GM13977 (cell line): ENCODE results near the gene SNAP29.

Experiments used
- DNase-seq: peaks from one replicate; pipeline ENCODE4 v3.0.0; 2012; ENCODE audit warnings: low spot score
- in situ Hi-C: fragments of 300-500 bp; cut with MboI; formaldehyde crosslinking; loops from one replicate; pipeline ENCODE4 v1.12.0; 2022; ENCODE audit warnings: low sequenced_read_pairs, low pct_unique_long_range_greater_than_20kb, mixed read lengths, inconsistent platforms; ENCODE audit not compliant: unreplicated experiment
- TF ChIP-seq, protein P1 (sequence below): IDR thresholded peaks from 2 replicates; pipeline ENCODE4 v1.5.1; 2012; ENCODE audit warnings: mild to moderate bottlenecking, control low read depth; ENCODE audit not compliant: insufficient read depth; ENCODE audit errors: extremely low read depth, missing control alignments

The SNAP29 gene

DNA sequence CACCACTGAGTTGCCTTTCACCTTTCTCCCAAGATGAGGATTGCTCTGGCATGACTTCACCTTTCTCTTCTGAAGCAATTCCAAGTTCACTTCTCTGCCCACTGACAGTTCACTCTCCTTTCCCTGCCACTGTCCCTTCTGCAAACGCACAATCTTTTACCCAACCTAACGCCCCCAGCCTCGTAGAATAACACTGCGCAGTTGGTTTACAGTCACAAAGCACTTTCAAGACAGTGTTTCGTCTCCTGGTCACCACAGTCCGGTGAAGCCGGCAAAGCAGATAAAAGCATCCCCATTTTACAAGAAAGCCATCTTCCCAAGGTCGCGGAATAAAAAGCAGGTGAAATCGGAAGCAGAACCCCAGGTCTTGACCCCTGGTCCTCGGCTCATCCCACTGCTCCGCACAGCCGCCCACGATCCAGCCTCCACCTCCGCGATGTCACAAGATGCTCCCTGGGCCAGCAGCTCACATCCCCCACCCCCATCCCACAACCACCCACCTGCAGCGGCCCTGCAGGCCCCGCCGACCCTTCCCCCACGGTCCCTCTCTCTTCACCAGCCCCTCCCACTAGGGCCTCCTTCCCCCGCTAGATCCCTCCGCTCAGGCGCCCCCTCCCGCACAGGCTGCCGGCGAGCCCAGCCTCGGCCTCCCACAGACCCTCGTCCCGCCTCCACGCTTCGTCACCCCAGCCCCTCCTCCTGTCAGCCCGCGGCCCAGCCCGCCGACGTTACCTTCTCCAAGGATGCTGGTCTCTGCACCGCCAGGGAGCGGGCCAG lies 781 bp upstream of the SNAP29 start:
- peak; percentile 89 for DNase-seq
- TF ChIP-seq, protein P1, sequence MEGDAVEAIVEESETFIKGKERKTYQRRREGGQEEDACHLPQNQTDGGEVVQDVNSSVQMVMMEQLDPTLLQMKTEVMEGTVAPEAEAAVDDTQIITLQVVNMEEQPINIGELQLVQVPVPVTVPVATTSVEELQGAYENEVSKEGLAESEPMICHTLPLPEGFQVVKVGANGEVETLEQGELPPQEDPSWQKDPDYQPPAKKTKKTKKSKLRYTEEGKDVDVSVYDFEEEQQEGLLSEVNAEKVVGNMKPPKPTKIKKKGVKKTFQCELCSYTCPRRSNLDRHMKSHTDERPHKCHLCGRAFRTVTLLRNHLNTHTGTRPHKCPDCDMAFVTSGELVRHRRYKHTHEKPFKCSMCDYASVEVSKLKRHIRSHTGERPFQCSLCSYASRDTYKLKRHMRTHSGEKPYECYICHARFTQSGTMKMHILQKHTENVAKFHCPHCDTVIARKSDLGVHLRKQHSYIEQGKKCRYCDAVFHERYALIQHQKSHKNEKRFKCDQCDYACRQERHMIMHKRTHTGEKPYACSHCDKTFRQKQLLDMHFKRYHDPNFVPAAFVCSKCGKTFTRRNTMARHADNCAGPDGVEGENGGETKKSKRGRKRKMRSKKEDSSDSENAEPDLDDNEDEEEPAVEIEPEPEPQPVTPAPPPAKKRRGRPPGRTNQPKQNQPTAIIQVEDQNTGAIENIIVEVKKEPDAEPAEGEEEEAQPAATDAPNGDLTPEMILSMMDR, result no peak
- in situ Hi-C loops, result no loop called here

DNA sequence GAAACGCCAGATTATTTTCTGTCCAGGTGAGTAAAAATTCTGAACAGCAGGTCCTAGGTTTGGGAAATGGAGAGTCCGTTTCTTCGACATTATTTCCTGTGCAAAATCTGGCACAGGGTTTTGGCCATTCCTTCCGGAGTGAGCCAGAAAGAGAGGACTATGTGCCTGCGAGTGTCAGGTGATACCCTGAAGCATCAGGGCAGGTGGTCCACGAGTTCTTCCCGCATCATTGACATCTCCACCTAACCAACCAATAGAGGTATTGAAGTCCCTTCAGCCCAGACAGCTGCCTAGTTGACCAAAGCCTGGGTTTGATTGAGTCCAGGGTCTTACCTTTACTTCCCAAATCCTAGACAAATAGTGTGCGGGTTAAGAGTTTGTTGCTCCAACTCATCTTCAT lies 808 bp downstream of the SNAP29 start:
- no peak for DNase-seq
- in situ Hi-C loops, result no loop called here
- TF ChIP-seq, protein P1, result no peak

DNA sequence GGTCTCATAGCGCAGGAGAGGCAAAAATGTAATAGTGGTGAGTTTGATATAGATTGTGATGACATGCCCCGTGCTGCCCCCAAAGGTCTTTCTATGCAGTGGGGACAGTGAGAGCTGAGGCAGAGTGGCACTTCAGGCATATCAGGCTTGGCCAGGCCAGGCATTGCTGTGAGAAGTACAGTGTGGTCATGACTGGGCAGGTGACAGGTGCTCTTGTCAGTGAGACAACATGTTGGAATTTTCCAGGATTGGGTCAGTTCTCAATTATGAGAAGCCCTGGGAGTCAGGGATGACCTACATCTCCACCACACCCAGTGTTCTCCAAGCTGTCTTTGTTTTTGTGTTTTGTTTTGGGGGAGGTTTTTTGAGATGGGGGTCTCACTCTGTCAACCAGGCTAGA lies 3.7 kb downstream of the SNAP29 start:
- DNase-seq, result no peak
- in situ Hi-C loops, result no loop called here
- TF ChIP-seq, protein P1, result no peak

DNA sequence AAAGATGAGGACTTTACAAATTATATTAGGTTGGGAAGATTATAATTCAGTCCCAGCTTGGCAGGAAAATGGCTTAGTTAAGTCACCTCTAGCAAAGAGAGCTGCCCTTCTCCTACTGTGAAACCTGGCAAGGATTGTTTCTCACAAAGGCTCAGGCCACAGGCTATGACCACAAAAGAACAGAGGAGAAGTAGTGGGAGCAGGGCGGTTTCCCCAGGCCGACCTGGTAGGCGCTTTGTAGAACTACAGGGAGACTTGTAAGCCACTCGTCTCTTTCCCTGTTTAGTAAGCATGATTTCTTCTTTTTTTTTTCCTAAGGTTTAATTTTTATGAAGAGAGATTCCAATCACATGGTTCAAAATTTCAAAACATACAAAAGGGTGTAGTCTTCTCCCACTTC lies 4.6 kb downstream of the SNAP29 start:
- DNase-seq, result no peak
- TF ChIP-seq, protein P1, result no peak
- in situ Hi-C loops, result no loop called here

DNA sequence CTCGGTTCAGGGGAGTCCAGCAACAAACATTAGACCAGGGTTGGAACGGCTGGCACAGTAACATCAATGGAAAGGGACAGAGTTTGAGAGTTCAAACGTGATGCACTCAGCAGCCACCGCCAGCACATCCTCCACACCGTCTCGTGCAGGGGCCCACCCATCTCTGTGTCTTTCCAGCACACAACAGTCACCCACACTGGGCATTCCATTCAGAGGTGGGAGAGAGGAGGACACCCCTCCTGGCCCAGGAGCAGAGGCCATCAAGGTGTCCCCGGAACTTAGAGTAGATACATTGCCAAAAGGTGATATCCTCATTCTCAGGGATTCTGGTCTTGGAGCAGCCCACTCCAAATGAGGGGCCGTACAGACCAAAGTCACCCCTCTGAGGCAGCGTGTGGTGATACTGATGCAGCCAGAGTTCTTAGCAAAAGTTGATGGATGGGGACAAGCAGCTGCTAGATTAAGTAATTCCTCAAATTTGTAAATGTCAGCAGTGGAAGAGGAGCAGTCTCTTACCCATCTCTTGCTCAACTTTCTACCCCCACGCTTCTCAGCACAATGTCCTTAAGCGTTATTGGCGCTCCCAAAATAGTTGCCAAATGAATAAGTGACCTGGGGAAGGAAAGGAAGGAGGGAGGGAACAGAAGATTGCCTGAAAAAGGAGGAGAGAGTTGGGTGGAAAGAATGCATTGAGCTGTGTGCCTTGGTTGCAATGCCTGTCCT lies 5.5 kb downstream of the SNAP29 start:
- no peak for DNase-seq
- TF ChIP-seq, protein P1, result no peak
- in situ Hi-C loops, result no loop called here

DNA sequence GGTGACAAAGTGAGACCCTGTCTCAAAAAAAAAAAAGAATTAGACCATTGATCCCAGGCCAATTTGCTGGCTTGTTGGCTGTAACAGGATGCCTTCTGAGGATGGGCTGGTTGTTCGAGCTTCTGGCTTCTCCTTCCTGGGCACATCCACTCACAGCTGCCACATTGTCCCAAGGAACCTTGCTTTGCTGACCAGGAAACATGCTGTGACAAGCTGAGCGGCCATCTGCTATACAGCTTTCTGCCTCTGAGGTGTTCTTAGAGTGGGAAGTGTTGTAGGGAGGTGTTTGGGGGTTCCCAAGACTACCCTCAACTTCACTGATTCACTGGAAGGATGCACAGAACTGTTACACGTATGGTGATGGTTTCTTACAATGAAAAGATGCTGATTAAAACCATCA lies 6.5 kb downstream of the SNAP29 start:
- in situ Hi-C loops, result no loop called here

More for the DNA sequence above, 6.5 kb downstream of the SNAP29 start:
- TF ChIP-seq, protein P1, result no peak
- no peak for DNase-seq
